Mucosa of stomach (tissue), 1 donor: Measurements from ENCODE around the gene CHMP6.
A peak's percentile ranks its signal among the peaks of the same experiment; 100 is the strongest.

Experiments used
- H3K27me3 ChIP-seq: one replicate; pipeline ENCODE4 v1.7.0; 2013; ENCODE audit warnings: mild to moderate bottlenecking, low read length; ENCODE audit not compliant: control insufficient read depth, insufficient read depth
- H3K36me3 ChIP-seq: one replicate; pipeline ENCODE4 v1.7.0; 2013; ENCODE audit warnings: low read length; ENCODE audit not compliant: control insufficient read depth, insufficient read depth
- H3K4me1 ChIP-seq: one replicate; pipeline ENCODE4 v1.7.0; 2013; ENCODE audit warnings: mild to moderate bottlenecking, low read length; ENCODE audit not compliant: control insufficient read depth, insufficient read depth
- H3K4me3 ChIP-seq: one replicate; pipeline ENCODE4 v1.7.0; 2013; ENCODE audit warnings: low read length
- H3K9ac ChIP-seq: one replicate; pipeline ENCODE4 v1.7.0; 2013; ENCODE audit warnings: mild to moderate bottlenecking, low read length, moderate library complexity
- H3K9me3 ChIP-seq: one replicate; pipeline ENCODE4 v1.7.0; 2013; ENCODE audit warnings: mild to moderate bottlenecking, low read length, moderate library complexity; ENCODE audit not compliant: control insufficient read depth
- donor health status: Pancreatic carcinoma.

CHMP6 gene

GRCh38 chr17:80995131-80995530, 3.5 kb downstream of the CHMP6 start:
- Histone ChIP-seq H3K4me1 (peaks cover 19% of the 10 kb centered on the region), H3K4me3 (no peak overlapping the region), H3K9me3 (no peaks in the 10 kb centered on the region), H3K27me3 (no peaks in the 10 kb centered on the region), H3K9ac (no peak overlapping the region), H3K36me3 (no peaks in the 10 kb centered on the region)

- no peak overlapping the region for H3K9ac ChIP-seq
- no peaks in the 10 kb centered on the region for H3K27me3 ChIP-seq
- no peaks in the 10 kb centered on the region for H3K36me3 ChIP-seq
- H3K4me3 ChIP-seq: no peak overlapping the region
- H3K9me3 ChIP-seq: no peaks in the 10 kb centered on the region
- H3K4me1 ChIP-seq: peaks cover 25% of the 10 kb centered on the region
Observed at GRCh38 chr17:80996422-80997305, 5.0 kb downstream of the CHMP6 start.

GRCh38 chr17:80997424-80998117, 5.9 kb downstream of the CHMP6 start:
- Histone ChIP-seq H3K9ac (no peak overlapping the region), H3K4me3 (no peak overlapping the region), H3K4me1 (peaks cover 33% of the 10 kb centered on the region), H3K36me3 (no peaks in the 10 kb centered on the region), H3K9me3 (no peaks in the 10 kb centered on the region), H3K27me3 (no peaks in the 10 kb centered on the region)

- Histone ChIP-seq H3K36me3 (no peaks in the 10 kb centered on the region), H3K9me3 (no peaks in the 10 kb centered on the region), H3K4me3 (no peak overlapping the region), H3K27me3 (peaks cover 1% of the 10 kb centered on the region), H3K4me1 (peaks cover 29% of the 10 kb centered on the region), H3K9ac (no peak overlapping the region)
Observed at GRCh38 chr17:80998118-80998747, 6.6 kb downstream of the CHMP6 start.

- Histone ChIP-seq H3K27me3 (peaks cover 7% of the 10 kb centered on the region), H3K9me3 (no peaks in the 10 kb centered on the region), H3K4me3 (no peak overlapping the region), H3K9ac (no peak overlapping the region), H3K36me3 (no peaks in the 10 kb centered on the region), H3K4me1 (peaks cover 30% of the 10 kb centered on the region)
Observed at GRCh38 chr17:80998748-80999535, 7.3 kb downstream of the CHMP6 start.

GRCh38 chr17:80999536-81000333, 8.1 kb downstream of the CHMP6 start:
- Histone ChIP-seq H3K36me3 (no peaks in the 10 kb centered on the region), H3K27me3 (peaks cover 12% of the 10 kb centered on the region), H3K4me1 (peaks cover 30% of the 10 kb centered on the region), H3K4me3 (no peak overlapping the region), H3K9ac (no peak overlapping the region), H3K9me3 (no peaks in the 10 kb centered on the region)

- Histone ChIP-seq H3K27me3 (peaks cover 17% of the 10 kb centered on the region), H3K36me3 (no peaks in the 10 kb centered on the region), H3K4me3 (no peak overlapping the region), H3K4me1 (peaks cover 30% of the 10 kb centered on the region), H3K9ac (no peak overlapping the region), H3K9me3 (no peaks in the 10 kb centered on the region)
Observed at GRCh38 chr17:81000334-81000630, 8.6 kb downstream of the CHMP6 start.

- Histone ChIP-seq H3K4me1 (peaks cover 30% of the 10 kb centered on the region), H3K27me3 (peaks cover 17% of the 10 kb centered on the region), H3K36me3 (no peaks in the 10 kb centered on the region), H3K4me3 (no peak overlapping the region), H3K9me3 (no peaks in the 10 kb centered on the region), H3K9ac (no peak overlapping the region)
Observed at GRCh38 chr17:81000631-81001357, 9.2 kb downstream of the CHMP6 start.

- Histone ChIP-seq H3K9ac (no peak overlapping the region), H3K4me1 (peaks cover 30% of the 10 kb centered on the region), H3K36me3 (no peaks in the 10 kb centered on the region), H3K27me3 (peaks cover 17% of the 10 kb centered on the region), H3K9me3 (no peaks in the 10 kb centered on the region), H3K4me3 (no peak overlapping the region)
Observed at GRCh38 chr17:81002013-81002384, 10.4 kb downstream of the CHMP6 start.

GRCh38 chr17:81002409-81003361, 11.0 kb downstream of the CHMP6 start:
- Histone ChIP-seq H3K27me3 (peaks cover 17% of the 10 kb centered on the region), H3K9ac (peak overlapping the region; percentile 4), H3K36me3 (no peaks in the 10 kb centered on the region), H3K4me3 (no peak overlapping the region), H3K4me1 (peaks cover 30% of the 10 kb centered on the region), H3K9me3 (no peaks in the 10 kb centered on the region)
